Measurements from ENCODE around the gene USP33. TPM values are rescaled to one million over a fixed set of nuclear protein-coding genes. Genes with fewer than 3 reads are reported as not detected.
"Not testable (repeated sequence)": the region's sequence is repeated elsewhere in the genome, so short reads cannot be mapped to it uniquely, and the experiment has no call there.

Gene USP33
- total RNA-seq, 1 experiment from 2014 or later: 61.6 TPM

- H3K36me3 Mint-ChIP-seq; DNase-seq (ENCODE audit: low spot score); H3K4me3 Mint-ChIP-seq; CTCF ChIA-PET; ATAC-seq; H3K27me3 Mint-ChIP-seq (ENCODE audit: low read depth); H3K27ac Mint-ChIP-seq; H3K9me3 Mint-ChIP-seq; POLR2A ChIA-PET: not testable (repeated sequence)
- H3K4me1 Mint-ChIP-seq: peaks cover 37% of the 10 kb centered on the region
- 0 out of 2 replicates have a peak, but pooled peaks have one; percentile 17 for TF ChIP-seq ZNF121 (CRISPR knock-in tag; IDR thresholded peaks at IDR 0.05)
Measured at GRCh38 chr1:77674807-77675206, 84.8 kb downstream of the USP33 start.

GRCh38 chr1:77673716-77674355 is 85.8 kb downstream of the USP33 start:
- CTCF ChIA-PET: interaction anchor here (0.6 to 1.6 kb wide), 3 partner anchors 9 to 37 kb away, joined by 3 read pairs; partner anchors contain the start of gene ZZZ3
- Mint-ChIP-seq H3K27me3 (ENCODE audit: low read depth) (no peaks in the 10 kb centered on the region), H3K27ac (no peak overlapping the region)

More at GRCh38 chr1:77673716-77674355, 85.8 kb downstream of the USP33 start:
- no peak for ATAC-seq
- no peak for DNase-seq (ENCODE audit: low spot score)
- H3K36me3 Mint-ChIP-seq: no peaks in the 10 kb centered on the region
- H3K9me3 Mint-ChIP-seq: no peaks in the 10 kb centered on the region
- peaks cover 37% of the 10 kb centered on the region for H3K4me1 Mint-ChIP-seq
- POLR2A ChIA-PET: interaction anchor here (0.5 kb wide), 1 partner anchor 538 kb away, joined by 5 read pairs; no protein-coding TSS in a partner anchor
- no peak for TF ChIP-seq HMGXB4 (CRISPR knock-in tag; IDR thresholded peaks at IDR 0.05)
- TF ChIP-seq ZNF281 (CRISPR knock-in tag; IDR thresholded peaks at IDR 0.05): no peak
- TF ChIP-seq ZNF423 (CRISPR knock-in tag; IDR thresholded peaks at IDR 0.05): no peak
- no peak for TF ChIP-seq ZNF219 (CRISPR knock-in tag; IDR thresholded peaks at IDR 0.05; ENCODE audit: borderline replicate concordance)
- TF ChIP-seq TEAD4 (CRISPR knock-in tag; IDR thresholded peaks at IDR 0.05): no peak
- TF ChIP-seq ATF1 (CRISPR knock-in tag; IDR thresholded peaks at IDR 0.05): no peak
- TF ChIP-seq GRHL2 (CRISPR knock-in tag; IDR thresholded peaks at IDR 0.05; ENCODE audit: insufficient replicate concordance, severe bottlenecking): no peak
- TF ChIP-seq ZNF532 (CRISPR knock-in tag; IDR thresholded peaks at IDR 0.05; ENCODE audit: borderline replicate concordance): no peak
- TF ChIP-seq ERG (CRISPR knock-in tag; IDR thresholded peaks at IDR 0.05): no peak
- no peak for TF ChIP-seq KAT7 (CRISPR knock-in tag; IDR thresholded peaks at IDR 0.05; ENCODE audit: borderline replicate concordance)
- TF ChIP-seq HMGA2 (CRISPR knock-in tag; IDR thresholded peaks at IDR 0.05): no peak
- TF ChIP-seq STAT6 (CRISPR knock-in tag; conservative IDR thresholded peaks at IDR 0.05; ENCODE audit: low read depth): no peak
- no peak for TF ChIP-seq SOX15 (CRISPR knock-in tag; IDR thresholded peaks at IDR 0.05)
- H3K4me3 Mint-ChIP-seq: no peak overlapping the region

All from WTC11 (cell line).